Neuron (in vitro differentiated cells): ENCODE results near the gene ABCC4.

Source experiments
- H2AFZ ChIP-seq: one replicate; pipeline ENCODE4 v1.6.1; 2013; ENCODE audit warnings: low read depth, mild to moderate bottlenecking, inconsistent platforms, low read length, moderate library complexity
- H3K27me3 ChIP-seq: one replicate; pipeline ENCODE4 v1.6.1; 2013; ENCODE audit warnings: low read length; ENCODE audit not compliant: insufficient read depth
- H3K36me3 ChIP-seq: one replicate; pipeline ENCODE4 v1.6.1; 2013; ENCODE audit warnings: low read length; ENCODE audit not compliant: insufficient read depth
- H3K4me1 ChIP-seq: one replicate; pipeline ENCODE4 v1.6.1; 2013; ENCODE audit warnings: low read length; ENCODE audit not compliant: insufficient read depth
- H3K4me3 ChIP-seq: 2 replicates; pipeline ENCODE4 v1.5.1; 2013; ENCODE audit warnings: mild to moderate bottlenecking, low read length, moderate library complexity
- H3K9me3 ChIP-seq: one replicate; pipeline ENCODE4 v1.6.1; 2013; ENCODE audit warnings: low read length

ABCC4 gene, protein sequence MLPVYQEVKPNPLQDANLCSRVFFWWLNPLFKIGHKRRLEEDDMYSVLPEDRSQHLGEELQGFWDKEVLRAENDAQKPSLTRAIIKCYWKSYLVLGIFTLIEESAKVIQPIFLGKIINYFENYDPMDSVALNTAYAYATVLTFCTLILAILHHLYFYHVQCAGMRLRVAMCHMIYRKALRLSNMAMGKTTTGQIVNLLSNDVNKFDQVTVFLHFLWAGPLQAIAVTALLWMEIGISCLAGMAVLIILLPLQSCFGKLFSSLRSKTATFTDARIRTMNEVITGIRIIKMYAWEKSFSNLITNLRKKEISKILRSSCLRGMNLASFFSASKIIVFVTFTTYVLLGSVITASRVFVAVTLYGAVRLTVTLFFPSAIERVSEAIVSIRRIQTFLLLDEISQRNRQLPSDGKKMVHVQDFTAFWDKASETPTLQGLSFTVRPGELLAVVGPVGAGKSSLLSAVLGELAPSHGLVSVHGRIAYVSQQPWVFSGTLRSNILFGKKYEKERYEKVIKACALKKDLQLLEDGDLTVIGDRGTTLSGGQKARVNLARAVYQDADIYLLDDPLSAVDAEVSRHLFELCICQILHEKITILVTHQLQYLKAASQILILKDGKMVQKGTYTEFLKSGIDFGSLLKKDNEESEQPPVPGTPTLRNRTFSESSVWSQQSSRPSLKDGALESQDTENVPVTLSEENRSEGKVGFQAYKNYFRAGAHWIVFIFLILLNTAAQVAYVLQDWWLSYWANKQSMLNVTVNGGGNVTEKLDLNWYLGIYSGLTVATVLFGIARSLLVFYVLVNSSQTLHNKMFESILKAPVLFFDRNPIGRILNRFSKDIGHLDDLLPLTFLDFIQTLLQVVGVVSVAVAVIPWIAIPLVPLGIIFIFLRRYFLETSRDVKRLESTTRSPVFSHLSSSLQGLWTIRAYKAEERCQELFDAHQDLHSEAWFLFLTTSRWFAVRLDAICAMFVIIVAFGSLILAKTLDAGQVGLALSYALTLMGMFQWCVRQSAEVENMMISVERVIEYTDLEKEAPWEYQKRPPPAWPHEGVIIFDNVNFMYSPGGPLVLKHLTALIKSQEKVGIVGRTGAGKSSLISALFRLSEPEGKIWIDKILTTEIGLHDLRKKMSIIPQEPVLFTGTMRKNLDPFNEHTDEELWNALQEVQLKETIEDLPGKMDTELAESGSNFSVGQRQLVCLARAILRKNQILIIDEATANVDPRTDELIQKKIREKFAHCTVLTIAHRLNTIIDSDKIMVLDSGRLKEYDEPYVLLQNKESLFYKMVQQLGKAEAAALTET (N-terminal part only)

GRCh38 chr13:95301183-95301967, at the start of gene ABCC4:
Gene ABCC4, minus strand, starts transcription at chr13:95301451. Its CDS starts 137 bp downstream, at chr13:95301314.
- Histone ChIP-seq H2AFZ (peak within 1 kb of the TSS; percentile 96), H3K4me1 (peaks cover 18% of the 10 kb centered on the region), H3K27me3 (no peaks in the 10 kb centered on the region), H3K9me3 (no peaks in the 10 kb centered on the region), H3K4me3 (peak within 1 kb of the TSS; percentile 82), H3K36me3 (no peaks in the 10 kb centered on the region)

- Histone ChIP-seq H2AFZ (no peak overlapping the region), H3K4me1 (peaks cover 7% of the 10 kb centered on the region), H3K4me3 (no peak overlapping the region), H3K36me3 (no peaks in the 10 kb centered on the region), H3K27me3 (no peaks in the 10 kb centered on the region), H3K9me3 (peaks cover 3% of the 10 kb centered on the region)
These were observed 48.0 kb upstream of the ABCC4 start for GRCh38 chr13:95349267-95349666.

- no peaks in the 10 kb centered on the region for H3K27me3 ChIP-seq
- no peaks in the 10 kb centered on the region for H3K36me3 ChIP-seq
- H3K4me1 ChIP-seq, result no peaks in the 10 kb centered on the region
- H2AFZ ChIP-seq, result no peak overlapping the region
- H3K4me3 ChIP-seq, result no peak overlapping the region
- peaks cover 2% of the 10 kb centered on the region for H3K9me3 ChIP-seq
These were observed 42.7 kb upstream of the ABCC4 start for GRCh38 chr13:95343944-95344343.

DNA sequence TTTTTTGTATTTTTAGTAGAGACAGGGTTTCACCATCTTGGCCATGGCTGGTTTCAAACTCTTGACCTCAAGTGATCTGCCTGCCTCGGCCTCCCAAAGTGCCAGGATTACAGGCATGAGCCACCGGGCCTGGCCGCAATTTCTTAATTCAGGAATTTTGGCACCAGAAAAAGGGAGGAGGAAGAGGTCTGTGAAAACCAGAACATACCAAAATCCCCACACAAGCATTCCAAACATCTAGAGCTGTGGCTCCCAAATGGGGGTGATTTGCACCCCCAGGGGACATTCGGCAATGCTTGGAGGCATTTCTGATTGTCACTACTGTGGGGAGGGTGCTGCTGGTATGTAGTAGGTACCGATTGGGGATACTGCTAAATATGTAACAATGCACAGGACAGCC, 40.2 kb upstream of the ABCC4 start:
- Histone ChIP-seq H3K27me3 (no peaks in the 10 kb centered on the region), H3K4me3 (no peak overlapping the region), H3K9me3 (peaks cover 2% of the 10 kb centered on the region), H3K36me3 (no peaks in the 10 kb centered on the region), H3K4me1 (no peaks in the 10 kb centered on the region), H2AFZ (no peak overlapping the region)

DNA sequence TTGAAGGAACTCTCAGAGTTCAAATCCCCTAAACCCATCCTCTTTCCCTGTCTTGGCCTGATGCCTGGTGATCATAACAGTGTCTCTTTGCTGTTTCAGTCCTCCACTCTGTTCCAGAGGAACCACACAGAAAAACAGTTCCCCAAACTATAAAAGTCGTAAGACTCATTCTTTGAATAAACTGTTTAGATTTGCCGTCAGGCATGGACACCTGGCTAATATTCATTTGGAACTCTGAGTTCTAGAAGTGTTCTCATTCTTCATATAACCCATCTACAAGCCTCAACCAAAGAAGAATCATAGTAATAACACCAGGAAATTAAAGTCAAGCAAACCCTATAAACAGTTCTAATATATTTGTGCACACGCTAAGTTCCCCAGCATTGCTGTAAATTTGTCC, 37.7 kb upstream of the ABCC4 start:
- Histone ChIP-seq H3K36me3 (no peaks in the 10 kb centered on the region), H3K9me3 (no peaks in the 10 kb centered on the region), H3K27me3 (no peaks in the 10 kb centered on the region), H2AFZ (no peak overlapping the region), H3K4me1 (no peaks in the 10 kb centered on the region), H3K4me3 (no peak overlapping the region)

- Histone ChIP-seq H3K4me3 (no peak overlapping the region), H3K36me3 (no peaks in the 10 kb centered on the region), H3K9me3 (no peaks in the 10 kb centered on the region), H2AFZ (no peak overlapping the region), H3K27me3 (no peaks in the 10 kb centered on the region), H3K4me1 (no peaks in the 10 kb centered on the region)
These were observed 36.3 kb upstream of the ABCC4 start for GRCh38 chr13:95337597-95337996.

GRCh38 chr13:95335667-95336066, 34.4 kb upstream of the ABCC4 start:
- no peaks in the 10 kb centered on the region for H3K4me1 ChIP-seq
- H3K4me3 ChIP-seq, result no peak overlapping the region
- no peaks in the 10 kb centered on the region for H3K36me3 ChIP-seq
- no peaks in the 10 kb centered on the region for H3K9me3 ChIP-seq
- no peak overlapping the region for H2AFZ ChIP-seq
- no peaks in the 10 kb centered on the region for H3K27me3 ChIP-seq

GRCh38 chr13:95328386-95328785, 27.1 kb upstream of the ABCC4 start:
- no peaks in the 10 kb centered on the region for H3K9me3 ChIP-seq

GRCh38 chr13:95327190-95327589, 25.9 kb upstream of the ABCC4 start:
- H3K4me1 ChIP-seq, result no peaks in the 10 kb centered on the region
- H3K36me3 ChIP-seq, result no peaks in the 10 kb centered on the region
- no peak overlapping the region for H2AFZ ChIP-seq
- H3K27me3 ChIP-seq, result no peaks in the 10 kb centered on the region
- H3K9me3 ChIP-seq, result no peaks in the 10 kb centered on the region
- H3K4me3 ChIP-seq, result no peak overlapping the region

More at GRCh38 chr13:95328386-95328785, 27.1 kb upstream of the ABCC4 start:
- Histone ChIP-seq H3K4me3 (no peak overlapping the region), H2AFZ (no peak overlapping the region), H3K27me3 (no peaks in the 10 kb centered on the region), H3K4me1 (no peaks in the 10 kb centered on the region), H3K36me3 (no peaks in the 10 kb centered on the region)

- Histone ChIP-seq H3K36me3 (no peaks in the 10 kb centered on the region), H2AFZ (no peak overlapping the region), H3K27me3 (no peaks in the 10 kb centered on the region), H3K4me3 (no peak overlapping the region), H3K9me3 (no peaks in the 10 kb centered on the region), H3K4me1 (no peaks in the 10 kb centered on the region)
These were observed 25.4 kb upstream of the ABCC4 start for GRCh38 chr13:95326695-95327094.

DNA sequence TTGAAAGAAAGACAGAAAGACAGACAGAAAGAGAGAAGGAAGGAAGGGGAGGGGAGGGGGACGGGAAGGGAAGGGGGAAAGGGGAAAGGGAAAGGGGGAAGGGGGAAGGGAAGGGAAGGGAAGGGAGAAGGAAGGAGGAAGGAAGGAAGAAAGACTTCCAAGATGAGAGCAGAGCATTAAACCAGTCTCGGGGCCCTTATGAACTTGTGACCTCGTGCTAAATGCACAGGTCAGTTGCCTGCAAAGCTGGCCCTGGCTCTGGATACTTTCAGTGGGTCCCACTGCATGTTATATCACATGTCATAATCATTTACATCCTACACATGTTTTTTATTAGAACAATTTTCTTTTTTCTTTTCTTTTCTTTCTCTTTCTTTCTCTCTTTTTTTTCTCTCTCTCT, 24.2 kb upstream of the ABCC4 start:
- Histone ChIP-seq H3K36me3 (no peaks in the 10 kb centered on the region), H2AFZ (no peak overlapping the region), H3K4me1 (no peaks in the 10 kb centered on the region), H3K9me3 (no peaks in the 10 kb centered on the region), H3K27me3 (no peaks in the 10 kb centered on the region), H3K4me3 (no peak overlapping the region)

DNA sequence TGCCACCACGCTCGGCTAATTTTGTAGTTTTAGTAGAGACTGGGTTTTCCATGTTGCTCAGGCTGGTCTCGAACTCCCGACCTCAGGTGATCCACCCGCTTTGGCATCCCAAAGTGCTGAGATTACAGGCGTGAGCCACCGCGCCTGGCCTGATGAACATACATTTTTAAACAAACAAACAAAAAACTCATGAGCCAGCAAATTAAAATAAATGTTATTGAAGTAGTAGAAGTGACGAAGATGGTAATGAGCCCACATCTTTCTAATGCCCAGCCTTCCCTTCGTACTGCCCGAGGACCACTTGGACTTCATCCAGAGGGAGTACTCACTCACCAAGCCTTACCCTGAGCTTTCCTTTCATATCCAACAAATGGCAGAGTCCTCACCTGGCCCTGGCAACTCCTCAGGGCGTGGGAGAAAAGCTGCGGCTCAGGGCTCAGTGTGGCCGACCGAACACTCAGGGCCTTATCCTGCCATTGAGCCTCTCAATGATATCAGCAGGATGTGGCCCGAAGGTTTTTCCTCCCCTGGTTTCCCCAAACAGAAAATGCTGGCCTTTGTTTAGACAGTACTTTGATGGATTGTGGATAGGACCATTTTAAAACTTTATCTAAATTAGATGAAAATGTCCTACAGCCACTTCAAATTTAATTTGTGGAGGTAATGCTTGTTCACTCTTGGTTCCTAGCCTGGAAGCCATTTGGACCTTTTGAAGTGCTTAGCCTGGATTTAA, 22.8 kb upstream of the ABCC4 start:
- Histone ChIP-seq H3K9me3 (no peaks in the 10 kb centered on the region), H3K27me3 (no peaks in the 10 kb centered on the region), H2AFZ (no peak overlapping the region), H3K4me3 (no peak overlapping the region), H3K4me1 (no peaks in the 10 kb centered on the region), H3K36me3 (no peaks in the 10 kb centered on the region)
